Pancreas (tissue), 10 donors: ENCODE measurements around the gene ABL1. TPM values are rescaled to one million over a fixed set of nuclear protein-coding genes. Genes with fewer than 3 reads are reported as not detected.

Experiments
- ATAC-seq, 4 donors: fragments of 200-7000 bp; cut with Tn5 transposase; one replicate each; pipeline versions ENCODE4 v1.8.0 to v1.9.1; 2020; ENCODE audit warnings: mild to moderate bottlenecking in 4 of 4, moderate library complexity in 4 of 4
- DNase-seq, 6 donors: peaks; one replicate each; pipeline ENCODE4 v3.0.0-alpha.2; 2020
- FAIRE-seq: peaks from 2 replicates; lab custom pipeline; 2012; peaks lifted over from hg19 to GRCh38; lab: Jason Lieb, UNC
- H3K27ac ChIP-seq, 4 donors: fragments of 200-600 bp; sonication (generic); 1 replicate in 3 of 4; 2 replicates in 1 of 4; pipeline versions ENCODE4 v1.5.0 to v1.8.0; 2020
- H3K27me3 ChIP-seq, 4 donors: fragments of 200-600 bp; one replicate each; pipeline ENCODE4 v1.8.0; 2021
- H3K36me3 ChIP-seq, 3 donors: fragments of 200-600 bp; sonication (generic) in 1 of 3; one replicate each; pipeline versions ENCODE4 v1.5.0 to v1.8.0; 2020 to 2021
- H3K4me1 ChIP-seq, 3 donors: fragments of 200-600 bp; one replicate each; pipeline ENCODE4 v1.8.0; 2021
- H3K4me3 ChIP-seq, 4 donors: fragments of 200-600 bp; sonication (generic) in 2 of 4; one replicate each; pipeline versions ENCODE4 v1.5.0 to v1.8.0; 2020 to 2021
- H3K9me3 ChIP-seq, 4 donors: fragments of 200-600 bp; one replicate each; pipeline ENCODE4 v1.8.0; 2021
- whole genome bisulfite sequencing, 2 donors: extraction: QIAGEN DNeasy Blood & Tissue Kit; methylation state at CpG; one replicate each; pipeline ENCODE4 v1.1.7; 2013; 5-methylcytosine and 5-hydroxymethylcytosine counted together
- intact Hi-C, 3 donors: fragments of 100-400 bp; cut with DNase I; formaldehyde crosslinking; loops; one replicate each; pipeline versions ENCODE4 v1.11.1 to v1.14.2; 2022
- polyA plus RNA-seq, 2 donors: library from polyadenylated mRNA; stranded (reverse); fragments of 200-250 nt; gene quantifications; one replicate each; pipeline ENCODE4 v1.2.3, GENCODE V29; 2013
- total RNA-seq, 6 donors: library from RNA; stranded (reverse); fragmentation: NEBNext Ultra II Directional in 4 of 6; extraction: Animal tissue kit (Norgen Biotek cat#: 25700) in 4 of 6; gene quantifications; one replicate each; pipeline versions ENCODE4 v1.2.1 to v1.2.4, GENCODE V29; 2021 to 2023
- TF ChIP-seq, protein P1 (sequence below), 4 donors: fragments of 200-600 bp; sonication (generic) in 3 of 4; IDR thresholded peaks; one replicate each; pipeline versions ENCODE4 v1.5.0 to v1.8.0; 2021; ENCODE audit warnings: antibody characterized with exemption in 4 of 4
- donor health status: healthy with polysubstance abuse.
- donor health status: DM: no; HTN: no; CAD: no; lungs with moderate emphysema.
- donor health status: DM: no; HTN: no; CAD: no.
- donor health status: control.
- donor health status: control.
- donor health status: Bipolar disorder and iron deficiency.
- donor health status: DM: yes; HTN: yes; CAD: no.
- donor health status: DM: no; HTN: no; CAD: no.
- donor health status: DM: no; HTN: no; CAD: no.
- donor health status: DM: yes; HTN: yes; CAD: no.

ABL1 gene
- total and polyA plus RNA-seq, 8 donors: 15.3 to 31.9 (median 19.4) TPM

DNA sequence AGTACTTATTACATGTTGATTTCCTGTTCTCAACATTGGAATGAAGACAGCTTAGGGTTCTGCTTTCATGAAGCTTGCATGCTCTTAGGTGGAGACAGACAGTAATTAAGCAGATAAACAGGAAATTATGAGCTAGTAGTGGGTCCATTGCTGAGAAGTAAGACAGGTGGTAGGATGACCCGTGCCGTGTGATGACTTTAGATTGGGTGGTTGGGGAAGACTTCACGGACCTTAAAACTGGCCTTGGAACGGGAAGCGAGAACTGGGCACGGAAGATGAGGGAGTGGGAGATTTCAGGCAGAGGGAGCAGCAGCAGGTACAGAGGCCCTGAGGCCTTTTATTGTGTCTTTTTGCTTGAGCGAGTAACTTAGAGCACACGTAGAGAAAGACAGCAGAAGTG, 27.2 kb downstream of the ABL1 start:
- no peaks in the 10 kb centered on the region for H3K36me3 ChIP-seq
- FAIRE-seq (no peak), DNase-seq (no peak), ATAC-seq (no peak)
- no peak overlapping the region for H3K4me3 ChIP-seq
- no peaks in the 10 kb centered on the region for H3K4me1 ChIP-seq
- intact Hi-C loops: loop anchor here (5.0 to 10.0 kb wide), 3 partner anchors 90 to 157 kb away; no protein-coding TSS in a partner anchor
- no peaks in the 10 kb centered on the region for H3K9me3 ChIP-seq
- WGBS, 2 donors: 80 to 82% methylated on average over 8 of the region's 8 CpGs
- H3K27me3 ChIP-seq: no peaks in the 10 kb centered on the region
- TF ChIP-seq, protein P1, sequence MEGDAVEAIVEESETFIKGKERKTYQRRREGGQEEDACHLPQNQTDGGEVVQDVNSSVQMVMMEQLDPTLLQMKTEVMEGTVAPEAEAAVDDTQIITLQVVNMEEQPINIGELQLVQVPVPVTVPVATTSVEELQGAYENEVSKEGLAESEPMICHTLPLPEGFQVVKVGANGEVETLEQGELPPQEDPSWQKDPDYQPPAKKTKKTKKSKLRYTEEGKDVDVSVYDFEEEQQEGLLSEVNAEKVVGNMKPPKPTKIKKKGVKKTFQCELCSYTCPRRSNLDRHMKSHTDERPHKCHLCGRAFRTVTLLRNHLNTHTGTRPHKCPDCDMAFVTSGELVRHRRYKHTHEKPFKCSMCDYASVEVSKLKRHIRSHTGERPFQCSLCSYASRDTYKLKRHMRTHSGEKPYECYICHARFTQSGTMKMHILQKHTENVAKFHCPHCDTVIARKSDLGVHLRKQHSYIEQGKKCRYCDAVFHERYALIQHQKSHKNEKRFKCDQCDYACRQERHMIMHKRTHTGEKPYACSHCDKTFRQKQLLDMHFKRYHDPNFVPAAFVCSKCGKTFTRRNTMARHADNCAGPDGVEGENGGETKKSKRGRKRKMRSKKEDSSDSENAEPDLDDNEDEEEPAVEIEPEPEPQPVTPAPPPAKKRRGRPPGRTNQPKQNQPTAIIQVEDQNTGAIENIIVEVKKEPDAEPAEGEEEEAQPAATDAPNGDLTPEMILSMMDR (IDR thresholded peaks at IDR 0.05): no peak
- H3K27ac ChIP-seq: no peak overlapping the region

DNA sequence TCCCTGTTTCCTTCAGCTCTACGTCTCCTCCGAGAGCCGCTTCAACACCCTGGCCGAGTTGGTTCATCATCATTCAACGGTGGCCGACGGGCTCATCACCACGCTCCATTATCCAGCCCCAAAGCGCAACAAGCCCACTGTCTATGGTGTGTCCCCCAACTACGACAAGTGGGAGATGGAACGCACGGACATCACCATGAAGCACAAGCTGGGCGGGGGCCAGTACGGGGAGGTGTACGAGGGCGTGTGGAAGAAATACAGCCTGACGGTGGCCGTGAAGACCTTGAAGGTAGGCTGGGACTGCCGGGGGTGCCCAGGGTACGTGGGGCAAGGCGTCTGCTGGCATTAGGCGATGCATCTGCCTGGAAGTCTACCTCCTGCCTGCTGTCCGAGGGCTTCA, 27.7 kb downstream of the ABL1 start:
- ATAC-seq (no peak), FAIRE-seq (no peak), DNase-seq (no peak)
- WGBS, 2 donors: 90 to 92% methylated on average over 23 of the region's 23 CpGs
- Histone ChIP-seq H3K4me1 (no peaks in the 10 kb centered on the region), H3K27ac (no peak overlapping the region), H3K36me3 (no peaks in the 10 kb centered on the region), H3K9me3 (no peaks in the 10 kb centered on the region), H3K27me3 (no peaks in the 10 kb centered on the region), H3K4me3 (no peak overlapping the region)
- TF ChIP-seq, protein P1 (IDR thresholded peaks at IDR 0.05): no peak
- intact Hi-C loops: loop anchor here (5.0 to 10.0 kb wide), 3 partner anchors 90 to 158 kb away; no protein-coding TSS in a partner anchor

DNA sequence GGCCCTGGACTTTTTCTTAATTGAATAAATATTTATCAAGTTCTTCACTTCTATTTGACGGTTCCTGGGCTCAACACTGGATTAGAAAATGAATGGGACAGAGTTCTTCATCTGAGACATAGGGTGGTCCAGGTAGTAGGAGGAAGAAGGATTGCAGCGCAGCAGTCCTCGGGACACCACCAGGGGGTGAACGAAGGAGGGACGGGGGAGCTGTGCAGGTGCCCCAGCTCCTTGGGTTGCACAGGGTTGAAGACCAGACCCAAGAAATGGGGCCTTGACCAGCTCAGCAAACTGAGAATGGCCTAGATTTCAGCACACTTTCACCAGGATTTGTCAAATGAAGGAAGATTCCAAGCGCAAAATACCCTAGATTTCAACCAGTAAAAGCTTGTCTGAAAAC, 29.5 kb downstream of the ABL1 start:
- TF ChIP-seq, protein P1 (IDR thresholded peaks at IDR 0.05): no peak
- H3K4me1 ChIP-seq: peaks cover 0 to 4% (median 0%) of the 10 kb centered on the region in 3 donors
- 77 to 87% methylated on average over 6 of the region's 6 CpGs for WGBS, 2 donors
- H3K27ac ChIP-seq: no peak overlapping the region
- H3K9me3 ChIP-seq: no peaks in the 10 kb centered on the region
- no peak overlapping the region for H3K4me3 ChIP-seq
- no peak for DNase-seq
- no peak for FAIRE-seq
- H3K36me3 ChIP-seq: peaks cover 0 to 2% (median 0%) of the 10 kb centered on the region in 3 donors
- H3K27me3 ChIP-seq: no peaks in the 10 kb centered on the region
- ATAC-seq: no peak
- intact Hi-C loops: loop anchor here (5.0 to 10.0 kb wide), 3 partner anchors 92 to 160 kb away; no protein-coding TSS in a partner anchor

DNA sequence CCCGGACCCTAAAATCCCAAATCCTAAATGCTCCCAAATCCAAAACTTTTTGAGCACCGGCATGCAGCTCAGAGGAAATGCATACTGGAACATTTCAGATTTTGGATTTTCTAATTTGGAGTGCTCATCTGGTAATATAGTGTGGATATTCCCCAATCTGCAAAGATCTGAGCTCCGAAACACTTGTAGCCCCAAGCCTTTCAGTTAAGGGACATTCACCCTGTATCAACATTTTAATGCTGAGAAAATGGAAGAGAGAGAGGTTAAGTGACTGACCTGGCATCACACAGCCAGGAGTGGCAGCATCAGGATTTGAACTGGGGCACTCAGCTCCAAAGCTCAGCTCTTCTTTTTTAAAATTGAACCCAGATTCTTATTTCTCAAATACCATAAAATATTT, 30.9 kb downstream of the ABL1 start:
- H3K9me3 ChIP-seq: no peaks in the 10 kb centered on the region
- 94 to 96% methylated on average over 3 of the region's 3 CpGs for WGBS, 2 donors
- DNase-seq: no peak
- TF ChIP-seq, protein P1 (IDR thresholded peaks at IDR 0.05): no peak
- H3K4me3 ChIP-seq: no peak overlapping the region
- no peaks in the 10 kb centered on the region for H3K27me3 ChIP-seq
- H3K27ac ChIP-seq: no peak overlapping the region
- intact Hi-C loops: loop anchor here in 2 of 3 donors (5.0 to 10.0 kb wide), 2 partner anchors 76 to 161 kb away; no protein-coding TSS in a partner anchor
- H3K4me1 ChIP-seq: peaks cover 0 to 4% (median 0%) of the 10 kb centered on the region in 3 donors
- peaks cover 0 to 3% (median 0%) of the 10 kb centered on the region in 3 donors for H3K36me3 ChIP-seq
- no peak for FAIRE-seq
- ATAC-seq: no peak

DNA sequence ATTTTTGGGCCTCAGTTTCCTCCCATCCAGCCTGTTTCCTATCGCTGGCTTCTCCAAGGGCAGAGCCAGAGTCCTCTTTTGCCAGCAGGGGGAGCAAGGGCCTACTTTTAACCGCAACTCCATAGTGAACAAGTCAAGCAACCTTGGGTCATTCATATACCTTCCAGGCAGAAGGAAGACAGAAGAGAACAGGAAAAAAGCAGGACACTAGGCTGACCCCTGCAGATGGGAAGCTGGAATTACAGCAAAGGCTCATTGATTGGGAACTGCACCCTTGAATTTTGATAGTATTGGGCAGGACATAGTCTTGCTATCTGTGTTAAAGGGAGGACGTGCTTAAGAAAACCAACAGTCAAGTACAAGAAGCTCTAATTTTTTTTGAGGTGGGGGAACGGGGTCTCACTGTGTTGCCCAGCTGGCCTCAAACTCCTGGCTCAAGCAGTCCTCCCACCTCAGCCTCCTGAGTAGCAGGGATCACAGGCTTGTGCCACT, 31.5 kb downstream of the ABL1 start:
- TF ChIP-seq, protein P1 (IDR thresholded peaks at IDR 0.05): peak; percentile 71 to 88 (median 84)
- Histone ChIP-seq H3K4me1 (peaks cover 0 to 4% (median 0%) of the 10 kb centered on the region in 3 donors), H3K27ac (no peak overlapping the region), H3K9me3 (no peaks in the 10 kb centered on the region), H3K27me3 (no peaks in the 10 kb centered on the region), H3K4me3 (no peak overlapping the region), H3K36me3 (peaks cover 0 to 3% (median 0%) of the 10 kb centered on the region in 3 donors)
- WGBS, 2 donors: 37 to 40% methylated on average over 4 of the region's 4 CpGs
- peak; percentile 73 to 88 (median 76) for DNase-seq
- ATAC-seq: peak; percentile 91 to 97 (median 92)
- intact Hi-C loops: loop anchor here in 2 of 3 donors (5.0 to 10.0 kb wide), 2 partner anchors 76 to 162 kb away; no protein-coding TSS in a partner anchor
- no peak for FAIRE-seq
